Raji (cell line): ENCODE data around the gene SIRPD.

Source experiments
- POLR2A ChIP-seq: IDR thresholded peaks from 2 replicates; pipeline ENCODE4 v1.6.1; 2011; ENCODE audit warnings: low read depth, low read length, control low read depth; ENCODE audit not compliant: insufficient read depth

SIRPD gene

DNA sequence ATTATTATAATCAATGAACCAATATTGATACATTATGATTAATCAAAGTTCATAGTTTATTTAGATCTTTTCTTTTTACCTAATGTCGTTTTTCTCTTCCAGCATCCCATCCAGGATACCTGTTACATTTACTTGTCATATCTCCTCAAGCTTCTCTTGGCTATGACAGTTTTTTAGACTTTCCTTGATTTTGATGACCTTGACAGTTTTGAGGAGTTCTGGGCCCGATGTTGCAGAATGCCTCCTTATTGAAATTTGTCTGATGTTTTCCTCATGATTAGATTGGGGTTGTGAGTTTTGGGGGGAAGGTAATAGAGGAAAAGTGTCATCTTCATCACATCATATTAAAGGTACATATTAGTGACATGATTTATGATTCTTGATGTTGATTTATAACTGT, 3.8 kb upstream of the SIRPD start:
- TF ChIP-seq POLR2A, result no peak

DNA sequence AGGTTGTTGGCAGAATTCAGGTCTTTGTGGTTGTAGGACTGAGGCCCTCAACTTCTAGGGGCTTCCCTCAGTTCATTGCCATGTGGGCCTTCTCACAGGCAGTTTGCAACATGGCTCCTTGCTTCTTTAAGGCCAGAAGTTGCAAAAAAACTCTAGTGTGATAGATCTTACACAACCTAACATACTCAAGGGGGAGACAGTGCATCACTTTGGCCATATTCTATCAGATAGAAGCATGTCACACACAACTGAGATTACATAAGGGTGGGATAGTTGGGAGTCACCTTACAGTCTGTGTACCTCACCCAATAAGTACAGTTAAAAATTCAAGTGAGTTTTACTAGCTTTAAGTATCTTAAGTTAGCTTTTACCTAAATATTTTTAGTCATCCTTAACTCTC, 1.6 kb downstream of the SIRPD start:
- no peak for TF ChIP-seq POLR2A

DNA sequence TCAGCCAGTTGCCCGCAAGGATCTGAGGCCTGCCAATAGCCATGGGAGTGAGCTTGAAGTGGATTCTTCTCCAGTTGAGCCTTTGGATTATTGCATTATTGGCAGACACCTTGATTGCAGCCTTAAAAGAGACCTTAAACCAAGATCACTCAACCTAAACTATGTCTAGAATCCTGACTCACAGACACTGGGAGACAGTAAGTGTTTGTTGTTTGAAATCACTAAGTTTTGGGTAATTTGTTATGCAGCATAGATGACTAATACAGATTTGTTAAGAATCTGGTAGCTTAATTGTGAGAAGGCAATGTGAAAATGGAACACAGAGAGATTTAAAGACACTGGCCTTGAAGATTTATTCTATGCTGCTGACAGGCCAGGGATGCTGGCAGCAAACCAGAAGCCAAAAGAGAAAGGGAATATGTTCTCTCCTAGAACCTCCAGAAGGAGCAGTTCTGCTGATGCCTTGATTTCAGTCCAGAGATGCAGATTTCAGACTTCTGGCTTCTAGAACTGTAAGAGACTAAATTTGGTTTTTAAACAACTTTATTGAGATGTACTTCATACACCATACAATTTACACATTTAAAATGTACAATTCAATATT, 17.6 kb downstream of the SIRPD start:
- no peak for TF ChIP-seq POLR2A

DNA sequence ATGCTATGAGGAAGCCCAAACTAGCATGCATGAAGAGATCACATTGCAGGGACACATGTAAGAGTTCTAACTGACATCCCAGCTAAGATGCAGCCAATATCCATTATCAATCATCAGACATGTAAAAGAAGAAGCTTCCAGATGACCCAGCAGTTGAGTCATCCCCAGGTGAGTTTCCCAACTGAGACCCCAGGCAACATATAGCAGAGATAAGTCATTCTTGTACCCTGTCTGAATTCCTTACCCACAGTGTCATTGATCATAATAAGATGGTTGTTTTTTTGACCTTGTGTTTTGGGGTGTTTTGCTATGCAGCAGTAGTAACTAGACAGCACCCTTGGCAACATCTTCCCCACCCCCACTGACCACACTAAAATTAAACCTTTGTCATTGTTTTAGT, 18.9 kb downstream of the SIRPD start:
- no peak for TF ChIP-seq POLR2A

DNA sequence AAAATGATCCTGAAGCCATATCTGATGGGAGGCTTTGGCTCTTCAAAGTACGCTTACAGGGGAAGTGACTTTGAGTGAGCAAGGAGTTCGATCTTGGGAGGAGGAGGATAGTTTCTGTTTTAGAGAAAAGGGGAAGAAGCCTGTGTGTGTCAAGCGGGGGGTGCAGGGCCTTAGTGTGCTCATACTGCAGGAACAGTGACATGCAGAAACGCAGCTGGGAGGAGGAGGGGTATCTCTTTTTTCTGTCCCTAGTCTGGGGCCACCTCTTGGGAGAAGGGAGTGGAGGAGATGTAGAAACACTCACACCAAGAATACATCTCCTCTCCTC, 19.8 kb downstream of the SIRPD start:
- TF ChIP-seq POLR2A, result no peak

DNA sequence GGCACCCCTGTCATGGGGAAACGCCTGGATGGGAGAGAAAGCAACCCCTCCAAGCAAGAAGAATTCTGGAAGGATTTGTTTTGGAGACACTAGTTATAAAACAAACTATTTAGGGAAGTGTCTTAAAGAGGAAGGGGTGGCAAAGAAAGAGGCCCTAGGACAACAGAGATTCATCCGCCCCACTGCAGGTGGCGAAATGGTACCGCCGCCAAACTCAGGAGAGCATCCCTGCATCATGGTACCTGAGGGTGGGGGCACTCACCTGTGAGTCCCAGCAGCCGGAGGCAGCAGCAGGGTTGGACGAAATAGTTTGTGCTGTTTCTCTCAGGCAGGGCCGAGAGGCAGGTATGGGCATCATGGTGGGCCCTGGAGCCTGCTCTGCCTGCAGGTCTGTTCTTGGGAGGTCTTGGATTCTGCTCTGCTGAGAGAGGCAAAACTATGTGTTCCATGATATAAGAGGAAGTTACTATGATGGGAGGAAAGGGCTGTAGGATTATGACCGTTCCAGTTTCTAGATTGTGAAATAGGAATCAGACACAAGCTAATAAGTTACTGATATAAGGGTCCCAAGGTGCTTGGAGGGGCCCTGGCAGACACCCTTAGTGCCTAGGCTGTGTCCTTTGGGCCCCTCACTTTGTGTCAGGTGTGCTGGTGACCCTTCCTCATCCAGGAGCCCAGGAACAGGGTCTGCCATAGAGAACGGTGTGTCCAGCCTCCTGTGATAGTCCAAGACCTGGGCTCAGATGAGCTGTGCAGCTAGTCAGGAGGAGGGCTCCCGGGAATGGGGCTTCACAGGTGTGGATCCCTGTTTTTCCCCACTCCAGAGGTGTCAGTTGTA, 20.4 kb downstream of the SIRPD start:
- TF ChIP-seq POLR2A, result no peak

DNA sequence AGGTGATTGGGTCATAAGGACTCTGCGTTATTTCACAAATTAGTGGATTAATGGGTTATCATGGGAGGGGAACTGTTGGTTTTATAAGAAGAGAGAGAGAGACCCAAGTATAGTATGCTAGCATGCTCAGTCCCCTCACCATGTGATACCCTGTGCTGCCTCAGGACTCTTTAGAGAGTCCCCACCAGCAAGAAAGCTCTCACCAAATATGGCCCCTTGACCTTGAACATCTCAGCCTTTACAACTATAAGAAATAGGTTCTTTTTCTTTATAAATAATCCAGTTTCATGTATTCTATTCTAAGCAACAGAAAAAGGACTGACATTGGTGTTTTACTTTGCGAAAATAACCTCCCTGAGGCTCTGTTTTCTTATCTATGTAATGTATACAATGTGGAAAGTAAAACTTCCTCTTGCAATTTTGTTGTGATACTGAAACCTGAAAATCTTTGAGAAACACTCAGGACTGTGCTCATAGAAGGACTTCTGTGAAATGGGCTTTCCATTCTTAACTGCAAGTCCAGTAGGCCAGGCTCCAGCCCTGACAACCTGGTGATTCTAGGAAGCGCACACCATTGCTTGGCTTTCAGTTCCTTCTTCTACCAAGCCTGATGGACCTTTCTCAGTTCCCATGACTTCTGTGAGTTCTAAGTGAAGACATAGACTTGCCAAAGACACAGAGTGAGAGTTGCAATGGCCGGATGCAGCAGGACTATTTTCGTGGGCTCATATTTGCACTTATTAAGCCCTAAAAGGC, 21.9 kb downstream of the SIRPD start:
- no peak for TF ChIP-seq POLR2A

DNA sequence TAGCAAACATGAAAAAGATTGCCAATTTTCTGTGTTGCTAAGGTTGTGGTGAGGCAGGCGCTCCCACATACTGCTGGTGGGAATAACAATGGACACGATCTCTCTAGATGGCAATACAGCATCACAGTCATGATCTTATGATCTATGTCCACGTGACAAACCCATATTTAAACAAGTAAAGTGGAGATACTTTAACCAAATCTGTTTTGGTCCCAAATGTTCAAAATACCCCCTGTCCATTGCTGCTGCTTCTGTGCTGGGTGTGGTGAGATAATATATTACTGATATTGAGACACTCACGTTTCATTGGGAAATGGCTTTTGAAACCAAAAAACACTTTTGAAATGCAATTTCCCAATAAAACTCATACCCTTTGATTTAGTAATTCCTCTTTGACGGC, 23.0 kb downstream of the SIRPD start:
- TF ChIP-seq POLR2A, result no peak

DNA sequence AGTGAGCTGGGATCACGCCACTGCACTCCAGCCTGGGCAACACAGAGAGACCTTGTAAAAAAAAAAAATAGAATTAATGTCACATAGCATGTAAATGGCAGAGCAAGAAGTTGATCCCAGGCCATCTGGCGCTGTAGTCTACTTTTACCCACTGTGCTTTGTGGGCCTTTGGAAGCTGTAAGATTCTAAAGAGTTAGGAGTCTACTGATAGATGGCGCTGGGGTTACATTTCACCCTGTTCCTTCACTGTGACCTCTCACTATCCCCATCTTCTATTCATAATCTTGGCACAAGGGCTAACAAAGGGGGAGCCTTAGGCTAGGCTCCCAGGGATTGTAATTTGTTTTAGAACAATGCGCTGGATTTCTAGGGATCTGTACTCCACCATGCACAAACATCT, 24.4 kb downstream of the SIRPD start:
- no peak for TF ChIP-seq POLR2A

DNA sequence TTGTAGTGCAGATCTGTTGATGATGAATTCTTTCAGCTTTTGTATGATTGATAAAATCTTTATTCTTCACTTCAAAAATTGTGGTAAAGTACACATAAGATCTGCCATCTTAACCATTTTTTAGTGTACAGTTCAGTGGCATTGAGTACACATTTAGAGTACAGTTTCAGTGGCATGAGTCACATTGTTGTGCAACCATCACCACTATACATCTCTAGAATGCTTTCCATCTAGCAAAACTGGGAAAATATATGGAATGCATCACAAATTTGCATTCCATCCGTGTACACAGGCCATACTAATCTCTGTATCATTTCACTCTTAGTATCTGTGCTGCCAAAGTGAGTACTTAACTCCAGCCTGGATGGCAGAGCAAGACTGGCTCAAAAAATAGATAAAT, 28.7 kb downstream of the SIRPD start:
- no peak for TF ChIP-seq POLR2A

DNA sequence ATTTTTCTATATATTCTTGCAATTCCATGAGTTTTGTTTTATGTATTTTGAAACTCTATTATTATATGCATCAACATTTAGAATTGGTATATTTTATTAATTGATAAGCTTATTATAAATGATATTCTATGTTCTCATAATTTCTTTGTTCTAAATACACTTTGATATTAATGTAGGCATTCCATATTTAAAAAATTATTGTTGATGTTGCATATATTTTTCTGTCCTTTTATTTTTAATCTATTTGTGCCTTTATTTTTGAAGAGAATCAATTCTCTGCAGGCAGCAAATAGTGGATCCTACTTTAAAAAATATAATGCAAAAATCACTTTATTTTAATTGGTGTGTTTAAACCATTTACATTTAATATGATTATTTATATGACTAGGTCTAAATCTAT, 29.6 kb downstream of the SIRPD start:
- no peak for TF ChIP-seq POLR2A

DNA sequence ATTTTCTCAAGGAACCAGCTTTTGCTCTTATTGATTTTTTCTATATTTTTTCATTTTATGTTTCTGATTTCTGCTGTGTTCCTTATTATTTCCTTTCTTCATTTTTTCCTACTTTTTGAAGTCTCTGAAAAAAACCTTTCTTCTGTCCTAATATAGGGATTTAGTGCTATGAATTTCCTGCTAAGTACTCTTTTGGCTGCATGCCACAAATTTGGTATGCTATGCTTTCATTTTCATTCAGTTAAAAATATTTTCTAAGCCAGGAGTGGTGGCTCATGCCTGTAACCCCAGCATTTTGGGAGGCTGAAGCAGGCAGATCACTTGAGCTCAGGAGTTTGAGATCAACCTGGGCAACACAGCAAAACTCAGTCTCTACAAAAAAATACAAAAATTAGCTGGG, 30.6 kb downstream of the SIRPD start:
- TF ChIP-seq POLR2A, result no peak

DNA sequence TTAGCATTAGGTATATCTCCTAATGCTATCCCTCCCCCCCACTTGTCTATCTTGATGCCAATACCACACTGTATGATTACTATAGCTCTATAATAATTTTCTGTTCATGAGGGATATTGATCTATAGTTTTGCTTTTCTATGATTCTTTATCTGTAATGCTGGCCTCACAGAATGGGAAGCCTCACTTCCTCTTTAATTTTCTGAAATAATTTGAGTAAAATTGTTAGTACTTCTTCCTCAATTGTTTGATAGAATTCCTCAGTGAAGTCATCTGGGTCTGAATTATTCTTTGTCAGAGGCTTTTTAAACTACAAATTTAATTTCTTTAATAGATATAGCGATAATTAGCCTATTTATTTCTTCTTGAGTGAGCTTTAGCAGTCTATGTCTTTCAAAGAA, 31.2 kb downstream of the SIRPD start:
- no peak for TF ChIP-seq POLR2A

DNA sequence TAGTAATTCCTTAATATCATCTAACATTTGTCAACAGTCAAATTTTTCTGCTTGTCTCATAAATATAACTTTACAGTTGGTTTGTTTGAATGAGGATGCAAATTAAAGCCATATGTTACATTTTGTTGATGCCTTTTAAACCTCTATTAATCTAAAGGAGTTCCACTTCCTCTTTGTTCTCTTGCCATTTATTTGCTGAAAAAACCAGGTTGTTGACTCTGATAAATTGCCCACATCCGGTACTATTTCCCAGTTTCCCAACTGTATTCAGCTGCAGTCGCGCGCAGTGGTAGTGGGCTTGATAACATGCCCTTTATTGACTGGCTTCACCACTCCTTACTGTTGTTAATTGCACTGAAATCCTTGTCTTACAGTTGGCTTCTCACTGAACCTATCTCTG, 33.5 kb downstream of the SIRPD start:
- no peak for TF ChIP-seq POLR2A

DNA sequence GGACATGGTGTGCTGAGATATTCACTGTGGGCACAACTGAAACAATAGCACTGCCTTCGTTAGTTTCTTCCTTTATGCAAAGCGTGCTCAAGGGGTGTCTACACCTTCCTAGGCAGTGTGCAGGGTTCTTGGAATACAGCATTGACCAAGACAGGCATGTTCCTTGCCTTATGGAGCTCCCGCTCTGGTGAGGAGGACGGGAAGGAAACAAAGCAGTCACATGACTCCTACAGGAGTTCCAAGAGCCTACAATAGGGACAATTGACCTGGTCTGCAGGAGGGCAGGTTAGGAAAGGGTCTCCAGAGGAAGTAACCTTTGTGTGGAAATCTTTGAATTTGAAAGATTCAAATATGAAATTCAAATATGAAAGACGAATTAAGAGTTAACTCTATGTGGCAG, 40.5 kb downstream of the SIRPD start:
- no peak for TF ChIP-seq POLR2A

DNA sequence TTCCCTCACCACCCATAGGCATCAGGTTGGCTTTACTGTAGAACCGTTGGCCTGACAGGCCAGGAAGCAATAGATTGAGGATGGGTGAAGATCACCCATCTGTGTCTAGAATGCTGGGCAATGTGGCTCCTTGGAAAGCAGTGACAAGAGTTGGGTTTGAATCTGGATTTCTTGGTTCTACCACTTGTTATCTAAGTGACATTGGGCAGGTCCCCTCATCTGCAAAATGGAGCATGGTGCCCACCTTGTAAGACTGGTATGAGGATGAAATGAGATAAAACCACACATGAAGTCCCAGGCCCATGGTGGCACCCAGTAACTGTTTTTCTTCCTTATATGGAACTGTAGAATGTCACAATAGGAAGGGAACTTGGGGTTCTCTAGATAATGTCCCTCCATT, 43.7 kb downstream of the SIRPD start:
- no peak for TF ChIP-seq POLR2A
